GM13976 (cell line): ENCODE data around the gene KCNMA1.

Source experiments
- DNase-seq: peaks from one replicate; pipeline ENCODE4 v3.0.0; 2012; ENCODE audit warnings: low spot score
- in situ Hi-C: fragments of 300-500 bp; cut with MboI; formaldehyde crosslinking; loops from one replicate; pipeline ENCODE4 v1.12.0; 2022; ENCODE audit warnings: low sequenced_read_pairs, mixed read lengths, inconsistent platforms; ENCODE audit not compliant: unreplicated experiment
- TF ChIP-seq, protein P1 (sequence below): IDR thresholded peaks from 2 replicates; pipeline ENCODE4 v1.5.1; 2012; ENCODE audit warnings: borderline replicate concordance, mild to moderate bottlenecking; ENCODE audit not compliant: insufficient read depth; ENCODE audit errors: extremely low read depth, missing control alignments, control extremely low read depth

Gene KCNMA1

DNA sequence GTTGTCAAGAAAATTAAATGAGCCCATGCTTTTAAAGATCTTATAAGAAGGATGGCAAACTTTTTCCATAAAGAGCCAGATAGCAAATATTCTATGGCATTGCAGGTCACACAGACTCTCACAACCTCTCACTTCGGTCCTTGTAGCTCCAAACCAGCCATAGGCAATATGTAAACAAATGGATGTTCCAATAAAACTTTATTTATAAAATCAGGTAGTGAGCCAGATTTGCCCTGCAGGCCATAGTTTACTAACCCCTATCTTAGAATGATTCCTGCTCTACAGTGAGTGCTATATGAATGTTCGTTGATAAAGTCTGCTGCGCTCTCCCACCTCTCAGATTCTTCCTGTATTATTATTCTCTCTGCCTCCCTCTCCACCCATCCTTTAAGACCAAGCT, 177.7 kb downstream of the KCNMA1 start:
- TF ChIP-seq, protein P1, sequence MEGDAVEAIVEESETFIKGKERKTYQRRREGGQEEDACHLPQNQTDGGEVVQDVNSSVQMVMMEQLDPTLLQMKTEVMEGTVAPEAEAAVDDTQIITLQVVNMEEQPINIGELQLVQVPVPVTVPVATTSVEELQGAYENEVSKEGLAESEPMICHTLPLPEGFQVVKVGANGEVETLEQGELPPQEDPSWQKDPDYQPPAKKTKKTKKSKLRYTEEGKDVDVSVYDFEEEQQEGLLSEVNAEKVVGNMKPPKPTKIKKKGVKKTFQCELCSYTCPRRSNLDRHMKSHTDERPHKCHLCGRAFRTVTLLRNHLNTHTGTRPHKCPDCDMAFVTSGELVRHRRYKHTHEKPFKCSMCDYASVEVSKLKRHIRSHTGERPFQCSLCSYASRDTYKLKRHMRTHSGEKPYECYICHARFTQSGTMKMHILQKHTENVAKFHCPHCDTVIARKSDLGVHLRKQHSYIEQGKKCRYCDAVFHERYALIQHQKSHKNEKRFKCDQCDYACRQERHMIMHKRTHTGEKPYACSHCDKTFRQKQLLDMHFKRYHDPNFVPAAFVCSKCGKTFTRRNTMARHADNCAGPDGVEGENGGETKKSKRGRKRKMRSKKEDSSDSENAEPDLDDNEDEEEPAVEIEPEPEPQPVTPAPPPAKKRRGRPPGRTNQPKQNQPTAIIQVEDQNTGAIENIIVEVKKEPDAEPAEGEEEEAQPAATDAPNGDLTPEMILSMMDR = no peak

DNA sequence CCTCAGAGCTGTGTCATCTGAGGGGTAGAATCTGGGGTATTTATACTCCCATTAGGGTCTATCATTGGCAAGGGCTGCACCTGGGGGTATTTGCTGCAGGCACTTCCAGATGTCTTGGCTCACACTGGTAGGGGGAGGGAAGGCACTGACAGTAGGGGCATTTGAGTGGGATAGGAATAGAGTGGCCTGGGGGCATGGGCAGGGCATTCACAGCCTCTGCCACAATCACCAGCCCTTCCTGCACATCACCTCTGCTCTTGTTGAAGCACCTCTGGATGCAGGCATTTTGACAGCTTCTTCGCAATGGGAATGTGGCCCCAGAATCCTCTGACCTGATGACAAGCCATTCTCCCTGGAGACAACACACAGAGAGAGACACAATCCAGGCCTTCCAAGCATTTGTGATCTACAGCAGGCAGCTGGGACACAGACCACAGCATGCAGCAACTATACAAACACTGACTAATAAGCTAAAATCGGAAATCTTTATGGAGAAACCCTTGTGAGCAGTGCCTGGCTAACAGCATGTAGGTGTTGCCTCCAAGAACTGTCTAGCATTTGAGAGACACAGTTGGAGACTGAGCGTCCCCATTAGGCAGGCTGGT, 178.5 kb downstream of the KCNMA1 start:
- TF ChIP-seq, protein P1 = no peak
- no peak for DNase-seq
- in situ Hi-C loops = no loop called here

More for the DNA sequence above, 177.7 kb downstream of the KCNMA1 start:
- in situ Hi-C loops = no loop called here
- DNase-seq = no peak

DNA sequence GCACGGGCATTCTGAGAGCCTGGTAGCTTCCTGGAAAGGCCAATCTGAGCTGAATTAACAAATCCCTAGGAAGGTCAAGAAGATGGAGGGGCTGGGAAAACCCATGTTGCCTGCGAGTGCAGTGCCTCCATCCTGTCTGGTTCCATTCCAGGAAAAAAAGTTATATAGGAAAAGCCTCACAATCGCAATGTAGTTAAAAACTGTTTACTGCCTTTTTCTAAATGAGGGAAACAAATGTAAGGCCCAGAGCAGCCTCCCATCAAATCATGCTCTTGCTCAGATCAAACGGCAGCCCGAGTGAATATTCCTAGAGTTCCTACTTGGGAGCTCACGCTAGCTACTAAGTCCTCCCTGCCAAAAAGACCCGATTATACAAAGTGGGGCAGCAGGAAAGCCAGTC, 179.9 kb downstream of the KCNMA1 start:
- TF ChIP-seq, protein P1 = no peak
- no peak for DNase-seq
- in situ Hi-C loops = no loop called here

DNA sequence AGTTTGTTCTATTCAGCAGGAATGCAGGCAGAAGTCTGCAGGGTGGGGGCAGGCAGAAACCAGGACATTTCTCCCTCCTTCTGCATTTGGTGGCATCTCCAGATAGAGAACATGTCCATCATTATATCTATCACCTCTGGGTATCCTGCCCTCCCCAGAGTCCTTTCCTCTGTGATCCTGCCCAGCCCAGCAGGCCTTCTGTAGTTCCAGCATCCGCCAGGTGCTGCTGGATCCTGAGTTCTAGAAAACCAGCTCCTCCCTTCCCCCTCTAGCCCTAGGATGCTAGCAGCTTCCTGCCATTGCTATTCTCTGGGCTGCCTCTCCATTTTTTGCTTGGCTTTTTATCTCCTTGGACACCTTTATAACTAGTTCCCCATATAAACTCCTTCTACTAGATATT, 180.3 kb downstream of the KCNMA1 start:
- in situ Hi-C loops = no loop called here
- DNase-seq = no peak
- TF ChIP-seq, protein P1 = no peak

DNA sequence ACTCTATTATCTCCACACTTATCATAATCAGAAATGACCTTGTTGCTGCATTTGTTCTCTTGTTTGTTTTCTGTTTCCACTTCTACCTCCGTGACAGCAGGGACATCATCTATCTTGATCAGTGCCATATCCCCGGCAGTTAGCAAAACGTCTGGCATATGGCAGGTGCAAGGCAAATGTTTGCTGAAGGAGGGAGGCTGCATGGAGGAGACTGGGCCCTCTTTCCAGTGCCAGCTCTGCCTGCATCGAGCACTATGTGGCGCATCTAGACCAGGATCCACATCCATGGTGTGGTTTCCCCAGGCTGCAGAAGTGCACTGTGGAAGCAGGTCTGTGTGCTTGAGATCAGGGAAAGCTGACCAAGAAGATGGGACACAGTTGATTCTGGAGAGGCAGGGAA, 181.2 kb downstream of the KCNMA1 start:
- in situ Hi-C loops = no loop called here

DNA sequence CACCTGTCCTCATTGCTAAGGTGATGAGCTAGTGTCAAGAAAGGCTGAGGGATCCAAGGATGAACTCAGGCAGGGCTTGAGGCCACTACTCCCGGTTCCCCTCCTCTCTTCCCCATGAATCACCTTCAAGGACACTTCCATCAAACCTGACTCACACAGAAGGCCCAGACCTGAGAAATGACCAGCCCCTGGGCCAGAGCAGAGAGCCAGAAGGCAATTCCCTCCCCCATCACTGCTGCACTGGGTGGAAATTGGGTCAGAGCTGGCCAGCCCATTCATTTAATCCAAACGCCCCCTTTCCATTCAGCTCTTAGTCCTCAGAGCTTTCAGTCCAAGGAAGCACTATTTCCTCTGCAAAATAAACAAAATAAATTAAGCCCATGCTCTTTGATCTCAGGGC, 182.0 kb downstream of the KCNMA1 start:
- in situ Hi-C loops = no loop called here
- no peak for DNase-seq
- TF ChIP-seq, protein P1 = no peak

More for the DNA sequence above, 181.2 kb downstream of the KCNMA1 start:
- TF ChIP-seq, protein P1 = no peak
- no peak for DNase-seq
